Uterus (tissue), 4 donors: ENCODE data around the gene SPRY4. TPM values are rescaled to one million over a fixed set of nuclear protein-coding genes. Genes with fewer than 3 reads are reported as not detected.
A peak's percentile ranks its signal among the peaks of the same experiment; 100 is the strongest.

ENCODE experiments used
- DNase-seq, 2 donors: peaks; one replicate each; pipeline ENCODE4 v3.0.0-alpha.2; 2019 to 2020
- H3K27ac ChIP-seq, 2 donors: fragments of 200-600 bp; sonication (generic); 1 replicate in 1 of 2; 2 replicates in 1 of 2; pipeline ENCODE4 v1.5.1; 2016 to 2018
- H3K27me3 ChIP-seq, 2 donors: fragments of 200-600 bp; sonication (generic); one replicate each; pipeline ENCODE4 v1.5.1; 2018 to 2019; ENCODE audit warnings: control low read depth in 1 of 2
- H3K36me3 ChIP-seq, 2 donors: fragments of 200-600 bp; sonication (generic); one replicate each; pipeline ENCODE4 v1.5.1; 2019; ENCODE audit warnings: control low read depth in 1 of 2
- H3K4me1 ChIP-seq, 2 donors: fragments of 200-600 bp; sonication (generic); one replicate each; pipeline ENCODE4 v1.5.1; 2018 to 2019; ENCODE audit warnings: control low read depth in 1 of 2
- H3K4me3 ChIP-seq, 2 donors: fragments of 200-600 bp; sonication (generic); 1 replicate in 1 of 2; 2 replicates in 1 of 2; pipeline ENCODE4 v1.5.1; 2018 to 2019; ENCODE audit warnings: mild to moderate bottlenecking in 1 of 2
- H3K9me3 ChIP-seq, 2 donors: fragments of 200-600 bp; sonication (generic); one replicate each; pipeline ENCODE4 v1.5.1; 2019; ENCODE audit warnings: control low read depth in 1 of 2
- CTCF ChIP-seq, 4 experiments: fragments of 200-600 bp in 2 of 4; fragments of 450-650 bp in 2 of 4; sonication (generic) in 2 of 4; IDR thresholded peaks; one replicate each; pipeline ENCODE4 v1.5.1; 2016 to 2019; ENCODE audit warnings: antibody characterized with exemption in 4 of 4, mild to moderate bottlenecking in 2 of 4, moderate library complexity in 1 of 4
- POLR2A ChIP-seq, 2 donors: fragments of 450-650 bp; IDR thresholded peaks; one replicate each; pipeline ENCODE4 v1.6.1; 2016; ENCODE audit warnings: antibody characterized with exemption in 2 of 2, mild to moderate bottlenecking in 1 of 2, moderate library complexity in 1 of 2
- intact Hi-C: fragments of 100-400 bp; cut with DNase I; formaldehyde crosslinking; loops from one replicate; pipeline ENCODE4 v1.15.1; 2023; ENCODE audit warnings: low total_unique reads
- total RNA-seq, 4 donors: library from RNA; depleted of rRNA in 3 of 4; stranded (reverse); fragments of >200 nt in 3 of 4; gene quantifications; one replicate each; pipeline versions ENCODE4 v1.1.0 to v1.2.4, GENCODE V29; 2014 to 2023
- donor health status: DM: yes; HTN: yes; CAD: no.

SPRY4 gene
- total RNA-seq, 4 donors from 2014 or later = 3.1 to 14.3 (median 12.1) TPM

GRCh38 chr5:142319560-142320429 is 5.0 kb downstream of the SPRY4 start:
- H3K4me1 ChIP-seq = no peaks in the 10 kb centered on the region
- intact Hi-C loops = no loop called here
- TF ChIP-seq POLR2A (IDR thresholded peaks at IDR 0.05) (no peak), CTCF (IDR thresholded peaks at IDR 0.05) (no peak)
- H3K4me3 ChIP-seq = no peak overlapping the region
- H3K9me3 ChIP-seq = no peaks in the 10 kb centered on the region
- no peaks in the 10 kb centered on the region for H3K27me3 ChIP-seq
- no peak for DNase-seq
- no peaks in the 10 kb centered on the region for H3K36me3 ChIP-seq
- peak overlapping the region in 1 of 2 donors; percentile 43 for H3K27ac ChIP-seq

- intact Hi-C loops = no loop called here
- TF ChIP-seq POLR2A (IDR thresholded peaks at IDR 0.05) (no peak), CTCF (IDR thresholded peaks at IDR 0.05) (no peak)
- Histone ChIP-seq H3K4me3 (no peak overlapping the region), H3K9me3 (no peaks in the 10 kb centered on the region), H3K4me1 (no peaks in the 10 kb centered on the region), H3K27ac (no peak overlapping the region), H3K36me3 (no peaks in the 10 kb centered on the region), H3K27me3 (no peaks in the 10 kb centered on the region)
- DNase-seq = no peak
Observed at GRCh38 chr5:142319105-142319504, 5.7 kb downstream of the SPRY4 start.

GRCh38 chr5:142317753-142318152 is 7.1 kb downstream of the SPRY4 start:
- H3K36me3 ChIP-seq = no peaks in the 10 kb centered on the region
- no peaks in the 10 kb centered on the region for H3K9me3 ChIP-seq
- H3K4me1 ChIP-seq = no peaks in the 10 kb centered on the region
- H3K4me3 ChIP-seq = no peak overlapping the region
- TF ChIP-seq POLR2A (IDR thresholded peaks at IDR 0.05) = no peak
- TF ChIP-seq CTCF (IDR thresholded peaks at IDR 0.05) = no peak
- no peaks in the 10 kb centered on the region for H3K27me3 ChIP-seq
- intact Hi-C loops = no loop called here
- peak overlapping the region in 1 of 2 donors; percentile 21 for H3K27ac ChIP-seq
- DNase-seq = no peak

- H3K36me3 ChIP-seq = no peaks in the 10 kb centered on the region
- H3K4me1 ChIP-seq = no peaks in the 10 kb centered on the region
- peak overlapping the region in 1 of 2 donors; percentile 21 for H3K27ac ChIP-seq
- no peak for DNase-seq
- H3K4me3 ChIP-seq = no peak overlapping the region
- TF ChIP-seq POLR2A (IDR thresholded peaks at IDR 0.05) (no peak), CTCF (IDR thresholded peaks at IDR 0.05) (no peak)
- H3K9me3 ChIP-seq = no peaks in the 10 kb centered on the region
- intact Hi-C loops = no loop called here
- no peaks in the 10 kb centered on the region for H3K27me3 ChIP-seq
Observed at GRCh38 chr5:142317173-142317572, 7.6 kb downstream of the SPRY4 start.

GRCh38 chr5:142316681-142317080 is 8.1 kb downstream of the SPRY4 start:
- intact Hi-C loops = no loop called here
- no peaks in the 10 kb centered on the region for H3K9me3 ChIP-seq
- no peaks in the 10 kb centered on the region for H3K27me3 ChIP-seq
- DNase-seq = no peak
- H3K27ac ChIP-seq = no peak overlapping the region
- H3K4me1 ChIP-seq = no peaks in the 10 kb centered on the region
- TF ChIP-seq CTCF (IDR thresholded peaks at IDR 0.05) (no peak), POLR2A (IDR thresholded peaks at IDR 0.05) (no peak)
- no peaks in the 10 kb centered on the region for H3K36me3 ChIP-seq
- H3K4me3 ChIP-seq = no peak overlapping the region
